H1 (cell line): ENCODE measurements around the gene CA14. TPM values are rescaled to one million over a fixed set of nuclear protein-coding genes. Genes with fewer than 3 reads are reported as not detected.

ENCODE experiments used
- CTCF ChIP-seq, 3 experiments: IDR thresholded peaks; 1 replicate in 2 of 3; 2 replicates in 1 of 3; pipeline versions ENCODE4 v1.5.1 to v1.6.1; 2011; ENCODE audit warnings: low read length in 3 of 3, mild to moderate bottlenecking in 3 of 3, inconsistent platforms in 2 of 3, low read depth in 1 of 3, moderate library complexity in 1 of 3; ENCODE audit not compliant: insufficient read depth in 1 of 3; ENCODE audit errors: control extremely low read depth in 1 of 3
- polyA plus RNA-seq, 7 experiments: library from polyadenylated mRNA; depleted of rRNA in 3 of 7; stranded (reverse) in 5 of 7; unstranded in 2 of 7; fragments of >200 nt in 5 of 7; fragments of 200-250 nt in 2 of 7; gene quantifications; 1 replicate in 5 of 7; 2 replicates in 1 of 7; 4 replicates in 1 of 7; pipeline versions ENCODE4 v1.2.1 to v1.2.3, GENCODE V29; 2011 to 2013; ENCODE audit warnings: missing spikeins in 2 of 7, mixed read lengths in 2 of 7
- total RNA-seq: library from RNA; stranded (reverse); fragmentation: NEBNext Ultra II Directional; extraction: Animal tissue kit (Norgen Biotek cat#: 25700); gene quantifications from 2 replicates; pipeline ENCODE4 v1.2.1, GENCODE V29; 2021
- TF ChIP-seq, protein P1 (sequence below): IDR thresholded peaks from 2 replicates; pipeline ENCODE4 v1.6.1; 2012; ENCODE audit warnings: low read length, inconsistent platforms

The CA14 gene
- total and polyA plus RNA-seq, 2 of the 8 experiments (the other 6 are each of a cell fraction or from before 2014, with no cell fraction given), result 52.3 to 105 TPM

- no peak for TF ChIP-seq CTCF (IDR thresholded peaks at IDR 0.05; ENCODE audit: control extremely low read depth in 1 of 3, insufficient read depth in 1 of 3, low read depth in 1 of 3, low read length in 3 of 3)
- TF ChIP-seq, protein P1, sequence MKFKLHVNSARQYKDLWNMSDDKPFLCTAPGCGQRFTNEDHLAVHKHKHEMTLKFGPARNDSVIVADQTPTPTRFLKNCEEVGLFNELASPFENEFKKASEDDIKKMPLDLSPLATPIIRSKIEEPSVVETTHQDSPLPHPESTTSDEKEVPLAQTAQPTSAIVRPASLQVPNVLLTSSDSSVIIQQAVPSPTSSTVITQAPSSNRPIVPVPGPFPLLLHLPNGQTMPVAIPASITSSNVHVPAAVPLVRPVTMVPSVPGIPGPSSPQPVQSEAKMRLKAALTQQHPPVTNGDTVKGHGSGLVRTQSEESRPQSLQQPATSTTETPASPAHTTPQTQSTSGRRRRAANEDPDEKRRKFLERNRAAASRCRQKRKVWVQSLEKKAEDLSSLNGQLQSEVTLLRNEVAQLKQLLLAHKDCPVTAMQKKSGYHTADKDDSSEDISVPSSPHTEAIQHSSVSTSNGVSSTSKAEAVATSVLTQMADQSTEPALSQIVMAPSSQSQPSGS, result no peak
Observed at GRCh38 chr1:150210706-150211105, 46.9 kb upstream of the CA14 start (continued).
